Endothelial cell of hepatic sinusoid (primary cell): Measurements from ENCODE around the gene CCDC126.
"Not testable (repeated sequence)": the region's sequence is repeated elsewhere in the genome, so short reads cannot be mapped to it uniquely, and the experiment has no call there.

Experiments
- in situ Hi-C: cut with HindIII; loops from 2 replicates; pipeline ENCODE4 v1.10.0; 2017; ENCODE audit warnings: low sequenced_read_pairs

Gene CCDC126

GRCh38 chr7:23622506-23622925 lies 25.3 kb downstream of the CCDC126 start:
- in situ Hi-C loops, result no loop called here

- in situ Hi-C loops, result no loop called here
These were observed 31.2 kb downstream of the CCDC126 start for GRCh38 chr7:23628370-23628769.

GRCh38 chr7:23633417-23633816 lies 36.2 kb downstream of the CCDC126 start:
- in situ Hi-C loops, result no loop called here

GRCh38 chr7:23645822-23646221 lies 48.6 kb downstream of the CCDC126 start:
- in situ Hi-C loops, result no loop called here

- in situ Hi-C loops, result loop anchor here (5.0 kb wide), 1 partner anchor 37 kb away; no protein-coding TSS in a partner anchor
These were observed 56.8 kb downstream of the CCDC126 start for GRCh38 chr7:23653942-23654341.

GRCh38 chr7:23654508-23654907 lies 57.3 kb downstream of the CCDC126 start:
- in situ Hi-C loops, result loop anchor here (5.0 kb wide), 1 partner anchor 37 kb away; no protein-coding TSS in a partner anchor

- in situ Hi-C loops, result loop anchor here (5.0 kb wide), 1 partner anchor 78 kb away; no protein-coding TSS in a partner anchor
These were observed 58.3 kb downstream of the CCDC126 start for GRCh38 chr7:23655433-23655832.

- in situ Hi-C loops, result loop anchor here (5.0 kb wide), 1 partner anchor 82 kb away; no protein-coding TSS in a partner anchor
These were observed 61.7 kb downstream of the CCDC126 start for GRCh38 chr7:23658831-23659427.

GRCh38 chr7:23661385-23661784 lies 64.2 kb downstream of the CCDC126 start:
- in situ Hi-C loops, result no loop called here

GRCh38 chr7:23662124-23662983 lies 65.2 kb downstream of the CCDC126 start:
- in situ Hi-C loops, result no loop called here

GRCh38 chr7:23662984-23663313 lies 65.8 kb downstream of the CCDC126 start:
- in situ Hi-C loops, result no loop called here

- in situ Hi-C loops, result no loop called here
These were observed 66.9 kb downstream of the CCDC126 start for GRCh38 chr7:23664122-23664521.

GRCh38 chr7:23672033-23672432 lies 74.9 kb downstream of the CCDC126 start:
- in situ Hi-C loops, result no loop called here

- in situ Hi-C loops, result no loop called here
These were observed 82.8 kb downstream of the CCDC126 start, which contains the start of gene FAM221A for GRCh38 chr7:23679898-23680413. Gene FAM221A, plus strand, starts transcription at chr7:23680199. Its CDS starts 20 bp downstream, at chr7:23680219.

GRCh38 chr7:23680414-23681405 lies 83.5 kb downstream of the CCDC126 start:
- in situ Hi-C loops, result no loop called here

GRCh38 chr7:23684041-23684440 lies 86.9 kb downstream of the CCDC126 start:
- in situ Hi-C loops, result not testable (repeated sequence)

GRCh38 chr7:23685731-23686130 lies 88.5 kb downstream of the CCDC126 start:
- in situ Hi-C loops, result no loop called here

- in situ Hi-C loops, result no loop called here
These were observed 89.8 kb downstream of the CCDC126 start for GRCh38 chr7:23687011-23687410.

- in situ Hi-C loops, result no loop called here
These were observed 92.0 kb downstream of the CCDC126 start for GRCh38 chr7:23689165-23689564.

GRCh38 chr7:23691320-23691719 lies 94.1 kb downstream of the CCDC126 start:
- in situ Hi-C loops, result no loop called here

GRCh38 chr7:23693224-23693623 lies 96.0 kb downstream of the CCDC126 start:
- in situ Hi-C loops, result no loop called here
